ENCODE results near the gene SEPTIN6.

- TF ChIP-seq CTCF (IDR thresholded peaks at IDR 0.05) (no peak), TCF7L2 (IDR thresholded peaks at IDR 0.05; ENCODE audit: low read depth, low read length) (no peak), POLR2AphosphoS5 (IDR thresholded peaks at IDR 0.05; ENCODE audit: low read depth, low read length) (no peak), REST (IDR thresholded peaks at IDR 0.05; ENCODE audit: insufficient read depth in 1 of 2, low read depth in 2 of 2, low read length in 1 of 2) (no peak)
Observed at GRCh38 chrX:119667111-119667878, 25.7 kb downstream of the SEPTIN6 start.
